HL-60 (cell line): ENCODE results near the gene EVX2.

ENCODE experiments used
- CTCF ChIP-seq: IDR thresholded peaks from one replicate; pipeline ENCODE4 v1.5.1; 2011; ENCODE audit warnings: low read length, control low read depth, inconsistent platforms; ENCODE audit not compliant: insufficient read depth
- GABPA ChIP-seq: IDR thresholded peaks from 2 replicates; pipeline ENCODE4 v1.6.1; 2012; ENCODE audit warnings: low read depth
- POLR2AphosphoS5 ChIP-seq: IDR thresholded peaks from 2 replicates; pipeline ENCODE4 v1.6.1; 2012; ENCODE audit warnings: low read depth
- REST ChIP-seq: IDR thresholded peaks from 2 replicates; pipeline ENCODE4 v1.6.1; 2012; ENCODE audit warnings: low read depth; ENCODE audit not compliant: insufficient replicate concordance
- SPI1 ChIP-seq: IDR thresholded peaks from 2 replicates; pipeline ENCODE4 v1.6.1; 2012; ENCODE audit warnings: low read depth, mild to moderate bottlenecking, borderline replicate concordance

GRCh38 chr2:176122683-176123410 lies 39.1 kb upstream of the EVX2 start, which contains the start of gene HOXD9:
- TF ChIP-seq CTCF (no peak), REST (no peak), POLR2AphosphoS5 (no peak), GABPA (no peak), SPI1 (no peak)
